ENCODE measurements around the gene CDK13.

Gene CDK13

DNA sequence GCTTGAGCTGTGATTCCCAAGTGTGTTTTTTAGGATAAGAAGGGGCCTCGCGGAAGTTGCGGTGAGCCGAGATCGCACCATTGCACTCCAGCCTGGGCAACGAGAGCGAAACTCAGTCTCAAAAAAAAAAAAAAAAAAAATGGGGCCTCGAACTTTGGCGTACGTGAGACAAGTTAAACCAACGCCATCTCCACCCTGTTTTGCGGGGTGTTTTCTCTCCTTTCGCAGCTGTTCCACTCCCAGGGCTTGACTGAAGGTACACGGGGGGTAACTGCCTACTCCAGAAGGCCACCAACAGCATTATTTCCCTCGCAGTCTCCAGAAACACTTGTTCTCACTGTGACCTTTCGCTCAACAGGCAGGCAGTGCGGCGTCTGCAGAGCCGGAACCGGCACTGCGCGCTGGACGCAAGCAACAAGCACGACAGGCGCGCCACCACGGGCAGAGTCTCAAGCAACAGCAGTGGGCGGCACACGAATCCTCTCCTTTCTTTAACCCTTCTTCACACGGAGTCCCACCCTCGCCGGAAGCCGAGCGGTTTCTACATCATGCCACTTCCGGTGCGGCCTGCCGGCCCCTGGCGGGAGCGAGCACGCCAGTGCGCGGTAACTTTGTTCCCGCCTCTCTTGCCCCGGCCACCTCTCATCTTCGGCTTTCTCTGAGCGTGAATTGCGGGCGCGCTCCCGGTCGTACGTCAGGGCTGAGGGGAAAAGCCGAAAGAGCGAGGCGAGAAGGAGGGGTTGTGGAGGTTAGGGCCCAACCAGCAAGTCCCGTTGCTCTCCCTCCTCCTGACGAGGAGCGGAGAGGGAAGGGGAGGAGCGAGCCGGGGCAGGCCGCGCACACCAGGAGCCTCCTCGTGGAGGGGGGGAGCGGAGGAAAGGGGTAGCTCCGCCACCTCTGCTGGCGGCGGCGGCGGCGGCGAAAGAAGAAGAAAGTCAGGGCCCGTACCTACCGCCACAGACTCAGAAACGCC lies 814 bp upstream of the CDK13 start:
- ChIA-PET CTCF (interaction anchor here (0.8 to 2.2 kb wide), 6 partner anchors 13 to 368 kb away, joined by 3 to 9 read pairs (median 4); no protein-coding TSS in a partner anchor), POLR2A (interaction anchor here (0.6 to 1.4 kb wide), 7 partner anchors 8 to 448 kb away, joined by 3 to 7 read pairs (median 4); no protein-coding TSS in a partner anchor)
- Histone ChIP-seq H3K4me1 (ENCODE audit: control extremely low read depth in 1 of 4, control insufficient read depth in 4 of 4, insufficient read depth in 4 of 4, low read length in 3 of 4) (peaks cover 14 to 39% (median 24%) of the 10 kb centered on the region in 4 experiments), H3K27ac (ENCODE audit: insufficient read depth in 1 of 2, low read depth in 1 of 2, low read length in 2 of 2, poor library complexity in 1 of 2, severe bottlenecking in 2 of 2) (peak overlapping the region; percentile 91 to 96), H3K27me3 (replicated peaks in 2 of 5; ENCODE audit: control insufficient read depth in 4 of 5, insufficient read depth in 5 of 5, low read length in 4 of 5) (no peaks in the 10 kb centered on the region), H3K9me3 (ENCODE audit: control extremely low read depth in 1 of 5, control insufficient read depth in 4 of 5, insufficient read depth in 2 of 5, low read depth in 1 of 5, low read length in 4 of 5) (no peaks in the 10 kb centered on the region), H3K4me3 (ENCODE audit: control insufficient read depth in 1 of 7, extremely low read depth in 1 of 7, insufficient read depth in 4 of 7, low read depth in 2 of 7, low read length in 6 of 7) (peak overlapping the region; percentile 71 to 99 (median 97)), H3K36me3 (ENCODE audit: control insufficient read depth in 4 of 4, insufficient read depth in 4 of 4, low read length in 3 of 4) (no peaks in the 10 kb centered on the region)
- WGBS (ENCODE audit: insufficient coverage) = under 1% methylated on average over 52 of the region's 74 CpGs
- peak; percentile 100 for DNase-seq

GRCh38 chr7:39950473-39951225 lies 593 bp downstream of the CDK13 start:
- POLR2A ChIA-PET = no interaction called here
- no peaks in the 10 kb centered on the region for H3K36me3 ChIP-seq (ENCODE audit: control insufficient read depth in 4 of 4, insufficient read depth in 4 of 4, low read length in 3 of 4)
- peaks cover 20 to 52% (median 31%) of the 10 kb centered on the region in 4 experiments for H3K4me1 ChIP-seq (ENCODE audit: control extremely low read depth in 1 of 4, control insufficient read depth in 4 of 4, insufficient read depth in 4 of 4, low read length in 3 of 4)
- H3K27me3 ChIP-seq (replicated peaks in 2 of 5; ENCODE audit: control insufficient read depth in 4 of 5, insufficient read depth in 5 of 5, low read length in 4 of 5) = no peaks in the 10 kb centered on the region
- H3K9me3 ChIP-seq (ENCODE audit: control extremely low read depth in 1 of 5, control insufficient read depth in 4 of 5, insufficient read depth in 2 of 5, low read depth in 1 of 5, low read length in 4 of 5) = no peaks in the 10 kb centered on the region
- under 1% methylated on average over 78 of the region's 93 CpGs for WGBS (ENCODE audit: insufficient coverage)
- peak overlapping the region; percentile 62 to 99 (median 97) for H3K4me3 ChIP-seq (ENCODE audit: control insufficient read depth in 1 of 7, extremely low read depth in 1 of 7, insufficient read depth in 4 of 7, low read depth in 2 of 7, low read length in 6 of 7)
- H3K27ac ChIP-seq (ENCODE audit: insufficient read depth in 1 of 2, low read depth in 1 of 2, low read length in 2 of 2, poor library complexity in 1 of 2, severe bottlenecking in 2 of 2) = peak overlapping the region; percentile 88 to 96
- DNase-seq = peak; percentile 22 to 58 (median 43)
- CTCF ChIA-PET = interaction anchor here (0.6 to 1.9 kb wide), 7 partner anchors 9 to 102 kb away, joined by 3 to 6 read pairs (median 3); no protein-coding TSS in a partner anchor

DNA sequence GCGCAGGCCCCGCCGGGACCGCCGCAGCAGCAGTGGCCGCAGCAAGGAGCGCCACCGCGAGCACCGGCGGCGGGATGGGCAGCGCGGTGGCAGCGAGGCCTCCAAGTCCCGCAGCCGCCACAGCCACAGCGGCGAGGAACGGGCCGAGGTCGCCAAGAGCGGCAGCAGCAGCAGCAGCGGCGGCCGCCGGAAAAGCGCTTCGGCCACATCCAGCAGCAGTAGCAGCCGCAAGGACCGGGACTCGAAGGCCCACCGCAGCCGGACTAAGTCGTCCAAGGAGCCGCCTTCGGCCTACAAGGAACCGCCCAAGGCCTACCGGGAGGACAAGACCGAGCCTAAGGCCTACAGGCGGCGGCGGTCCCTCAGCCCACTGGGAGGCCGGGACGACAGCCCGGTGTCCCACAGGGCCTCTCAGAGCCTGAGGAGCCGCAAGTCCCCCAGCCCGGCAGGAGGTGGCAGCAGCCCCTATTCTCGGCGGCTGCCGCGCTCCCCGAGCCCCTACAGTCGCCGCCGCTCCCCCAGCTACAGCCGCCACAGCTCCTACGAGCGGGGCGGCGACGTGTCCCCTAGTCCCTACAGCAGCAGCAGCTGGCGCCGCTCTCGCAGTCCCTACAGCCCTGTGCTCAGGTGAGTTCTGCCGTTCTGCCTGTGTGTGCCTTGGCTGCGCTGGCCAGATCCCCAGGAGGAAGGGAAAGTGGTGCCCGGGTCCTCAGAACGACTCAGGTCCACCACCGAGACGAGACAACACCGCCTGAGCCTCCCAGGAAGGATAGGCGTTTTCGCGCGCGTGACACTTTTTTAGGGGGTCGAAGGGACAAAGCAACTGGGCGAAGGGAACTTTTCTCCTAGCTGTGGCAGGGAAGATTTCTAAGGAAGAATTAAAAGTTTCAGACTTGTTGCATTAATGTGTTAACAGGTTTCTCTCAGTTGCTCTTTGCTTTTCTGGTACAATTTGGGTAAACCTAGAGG lies 1.5 kb downstream of the CDK13 start:
- ChIA-PET POLR2A (interaction anchor here (0.9 kb wide), 1 partner anchor 65 kb away, joined by 3 read pairs; no protein-coding TSS in a partner anchor), CTCF (interaction anchor here (0.7 to 1.9 kb wide), 13 partner anchors 20 to 101 kb away, joined by 3 to 9 read pairs (median 4); no protein-coding TSS in a partner anchor)
- H3K9me3 ChIP-seq (ENCODE audit: control extremely low read depth in 1 of 5, control insufficient read depth in 4 of 5, insufficient read depth in 2 of 5, low read depth in 1 of 5, low read length in 4 of 5) = no peaks in the 10 kb centered on the region
- peak overlapping the region; percentile 64 to 96 for H3K27ac ChIP-seq (ENCODE audit: insufficient read depth in 1 of 2, low read depth in 1 of 2, low read length in 2 of 2, poor library complexity in 1 of 2, severe bottlenecking in 2 of 2)
- DNase-seq = peak; percentile 84 to 92 (median 88)
- peaks cover 20 to 52% (median 31%) of the 10 kb centered on the region in 4 experiments for H3K4me1 ChIP-seq (ENCODE audit: control extremely low read depth in 1 of 4, control insufficient read depth in 4 of 4, insufficient read depth in 4 of 4, low read length in 3 of 4)
- H3K36me3 ChIP-seq (ENCODE audit: control insufficient read depth in 4 of 4, insufficient read depth in 4 of 4, low read length in 3 of 4) = no peaks in the 10 kb centered on the region
- H3K4me3 ChIP-seq (ENCODE audit: control insufficient read depth in 1 of 7, extremely low read depth in 1 of 7, insufficient read depth in 4 of 7, low read depth in 2 of 7, low read length in 6 of 7) = peak overlapping the region; percentile 62 to 99 (median 97)
- under 1% methylated on average over 78 of the region's 79 CpGs for WGBS (ENCODE audit: insufficient coverage)
- no peaks in the 10 kb centered on the region for H3K27me3 ChIP-seq (replicated peaks in 2 of 5; ENCODE audit: control insufficient read depth in 4 of 5, insufficient read depth in 5 of 5, low read length in 4 of 5)

GRCh38 chr7:39952374-39952773 lies 2.3 kb downstream of the CDK13 start:
- Histone ChIP-seq H3K27me3 (replicated peaks in 2 of 5; ENCODE audit: control insufficient read depth in 4 of 5, insufficient read depth in 5 of 5, low read length in 4 of 5) (no peaks in the 10 kb centered on the region), H3K27ac (ENCODE audit: insufficient read depth in 1 of 2, low read depth in 1 of 2, low read length in 2 of 2, poor library complexity in 1 of 2, severe bottlenecking in 2 of 2) (peak overlapping the region; percentile 64 to 96), H3K4me3 (ENCODE audit: control insufficient read depth in 1 of 7, extremely low read depth in 1 of 7, insufficient read depth in 4 of 7, low read depth in 2 of 7, low read length in 6 of 7) (peak overlapping the region in 6 of 7 experiments; percentile 62 to 99 (median 96)), H3K36me3 (ENCODE audit: control insufficient read depth in 4 of 4, insufficient read depth in 4 of 4, low read length in 3 of 4) (no peaks in the 10 kb centered on the region), H3K4me1 (ENCODE audit: control extremely low read depth in 1 of 4, control insufficient read depth in 4 of 4, insufficient read depth in 4 of 4, low read length in 3 of 4) (peaks cover 20 to 55% (median 31%) of the 10 kb centered on the region in 4 experiments), H3K9me3 (ENCODE audit: control extremely low read depth in 1 of 5, control insufficient read depth in 4 of 5, insufficient read depth in 2 of 5, low read depth in 1 of 5, low read length in 4 of 5) (no peaks in the 10 kb centered on the region)
- POLR2A ChIA-PET = no interaction called here
- WGBS (ENCODE audit: insufficient coverage) = 25% methylated on average over 1 of the region's 2 CpGs
- peak in 2 of 3 donors; percentile 25 to 26 for DNase-seq
- CTCF ChIA-PET = interaction anchor here (0.8 to 1.9 kb wide), 9 partner anchors 22 to 100 kb away, joined by 3 to 9 read pairs (median 5); no protein-coding TSS in a partner anchor

DNA sequence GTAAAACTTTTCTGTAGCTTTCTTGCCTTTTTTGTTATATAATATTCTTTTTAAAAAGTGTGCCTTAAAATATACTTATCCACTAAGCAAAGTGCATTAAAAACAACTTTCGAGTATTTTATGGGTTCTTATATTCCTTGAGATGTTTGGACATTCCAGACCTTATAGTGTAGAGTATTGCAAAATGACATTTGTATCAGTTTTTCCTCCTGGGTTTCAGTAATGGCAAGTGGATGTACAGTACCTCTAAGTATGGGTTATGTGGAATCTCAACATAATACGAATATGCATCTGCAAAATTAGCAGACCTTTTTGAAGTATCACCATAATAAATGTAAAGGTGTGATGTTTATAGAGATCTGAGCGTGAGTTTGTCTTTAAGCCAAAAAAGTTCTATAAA lies 2.7 kb downstream of the CDK13 start:
- Histone ChIP-seq H3K4me1 (ENCODE audit: control extremely low read depth in 1 of 4, control insufficient read depth in 4 of 4, insufficient read depth in 4 of 4, low read length in 3 of 4) (peaks cover 18 to 53% (median 29%) of the 10 kb centered on the region in 4 experiments), H3K27ac (ENCODE audit: insufficient read depth in 1 of 2, low read depth in 1 of 2, low read length in 2 of 2, poor library complexity in 1 of 2, severe bottlenecking in 2 of 2) (peak overlapping the region in 1 of 2 experiments; percentile 96), H3K27me3 (replicated peaks in 2 of 5; ENCODE audit: control insufficient read depth in 4 of 5, insufficient read depth in 5 of 5, low read length in 4 of 5) (no peaks in the 10 kb centered on the region), H3K9me3 (ENCODE audit: control extremely low read depth in 1 of 5, control insufficient read depth in 4 of 5, insufficient read depth in 2 of 5, low read depth in 1 of 5, low read length in 4 of 5) (no peaks in the 10 kb centered on the region), H3K4me3 (ENCODE audit: control insufficient read depth in 1 of 7, extremely low read depth in 1 of 7, insufficient read depth in 4 of 7, low read depth in 2 of 7, low read length in 6 of 7) (peak overlapping the region in 6 of 7 experiments; percentile 30 to 99 (median 90)), H3K36me3 (ENCODE audit: control insufficient read depth in 4 of 4, insufficient read depth in 4 of 4, low read length in 3 of 4) (no peaks in the 10 kb centered on the region)
- POLR2A ChIA-PET = no interaction called here
- CTCF ChIA-PET = interaction anchor here (0.9 to 1.9 kb wide), 7 partner anchors 22 to 99 kb away, joined by 3 to 9 read pairs (median 5); no protein-coding TSS in a partner anchor
- DNase-seq = no peak
- WGBS (ENCODE audit: insufficient coverage) = 0% methylated on average over 1 of the region's 3 CpGs

DNA sequence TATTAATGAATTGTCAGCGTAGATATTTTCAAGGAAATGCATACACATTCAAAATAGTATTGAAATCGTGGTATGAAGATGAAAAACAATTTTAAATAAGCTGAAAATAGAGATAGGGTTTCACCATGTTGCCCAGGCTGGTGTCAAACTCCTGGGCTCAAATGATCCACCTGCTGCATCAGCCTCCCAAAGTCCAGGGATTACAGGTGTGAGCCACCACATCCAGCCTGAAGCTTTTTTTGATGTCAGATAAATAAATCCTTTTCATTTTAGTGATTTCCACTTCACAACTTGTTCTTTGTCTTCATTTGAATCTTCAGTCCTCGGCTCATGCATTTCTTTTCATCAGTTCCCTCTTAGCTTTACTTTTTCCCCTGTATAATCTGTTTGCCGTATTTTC lies 4.6 kb downstream of the CDK13 start:
- Histone ChIP-seq H3K27ac (ENCODE audit: insufficient read depth in 1 of 2, low read depth in 1 of 2, low read length in 2 of 2, poor library complexity in 1 of 2, severe bottlenecking in 2 of 2) (no peak overlapping the region), H3K4me3 (ENCODE audit: control insufficient read depth in 1 of 7, extremely low read depth in 1 of 7, insufficient read depth in 4 of 7, low read depth in 2 of 7, low read length in 6 of 7) (peak overlapping the region in 2 of 7 experiments; percentile 9 to 99), H3K9me3 (ENCODE audit: control extremely low read depth in 1 of 5, control insufficient read depth in 4 of 5, insufficient read depth in 2 of 5, low read depth in 1 of 5, low read length in 4 of 5) (no peaks in the 10 kb centered on the region), H3K27me3 (replicated peaks in 2 of 5; ENCODE audit: control insufficient read depth in 4 of 5, insufficient read depth in 5 of 5, low read length in 4 of 5) (no peaks in the 10 kb centered on the region), H3K4me1 (ENCODE audit: control extremely low read depth in 1 of 4, control insufficient read depth in 4 of 4, insufficient read depth in 4 of 4, low read length in 3 of 4) (peaks cover 15 to 41% (median 20%) of the 10 kb centered on the region in 4 experiments), H3K36me3 (ENCODE audit: control insufficient read depth in 4 of 4, insufficient read depth in 4 of 4, low read length in 3 of 4) (peaks cover 0 to 2% (median 0%) of the 10 kb centered on the region in 4 experiments)
- ChIA-PET POLR2A (no interaction called here), CTCF (interaction anchor here (0.6 to 5.9 kb wide), 4 partner anchors 21 to 98 kb away, joined by 4 to 25 read pairs (median 4); no protein-coding TSS in a partner anchor)
- WGBS (ENCODE audit: insufficient coverage) = 86% methylated on average over 1 of the region's 4 CpGs
- no peak for DNase-seq
